ENCODE data around the gene SOS1. TPM values are rescaled to one million over a fixed set of nuclear protein-coding genes. Genes with fewer than 3 reads are reported as not detected.

The SOS1 gene
- total and polyA plus RNA-seq, 2 donors (not counting 3 experiments of a cell fraction or from before 2014, with no cell fraction given) = 22.2 to 32.5 TPM

DNA sequence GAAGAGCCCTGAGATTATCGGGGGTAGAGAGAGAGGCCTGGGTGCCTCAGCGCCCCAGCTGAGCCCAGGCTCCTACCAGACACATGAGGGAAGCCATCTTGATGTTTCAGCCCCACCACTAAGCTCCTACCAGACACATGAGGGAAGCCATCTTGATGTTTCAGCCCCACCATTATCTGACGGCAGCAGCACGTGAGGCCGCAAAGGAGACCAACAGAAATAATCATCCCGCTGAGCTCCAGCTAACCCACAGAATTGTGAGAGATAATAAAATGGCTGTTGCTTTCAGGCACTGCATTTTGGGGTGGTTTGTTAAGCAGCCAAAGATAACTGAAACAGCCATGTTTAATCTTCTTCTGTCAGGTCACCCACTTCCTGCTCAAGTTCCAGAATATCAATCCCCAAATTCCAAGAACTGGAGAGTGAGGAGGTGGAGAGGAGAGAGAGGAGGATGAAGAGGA, 29.3 kb upstream of the SOS1 start:
- no peaks in the 10 kb centered on the region for H3K79me2 ChIP-seq (ENCODE audit: control insufficient read depth, insufficient read depth, low read length)
- no TSS peak for BruUV-seq (replicated peaks)
- no peaks in the 10 kb centered on the region for H4K20me1 ChIP-seq (replicated peaks; ENCODE audit: control insufficient read depth, extremely low read depth, insufficient read depth, low read length)
- no peaks in the 10 kb centered on the region for H3K4me1 ChIP-seq (ENCODE audit: control insufficient read depth, extremely low read depth, insufficient read depth, low read length)
- no peak overlapping the region for H3K9ac ChIP-seq (replicated peaks; ENCODE audit: extremely low read depth, insufficient read depth, low read length)
- no peaks in the 10 kb centered on the region for H3K9me3 ChIP-seq (replicated peaks; ENCODE audit: control insufficient read depth, insufficient read depth, low read length)
- intact Hi-C loops (cut with micrococcal nuclease) = no loop called here
- H3K4me3 ChIP-seq (replicated peaks in 1 of 3; ENCODE audit: insufficient read depth in 1 of 3, low read depth in 1 of 3, low read length in 3 of 3) = no peak overlapping the region
- FAIRE-seq = no peak
- H3K9me1 ChIP-seq (replicated peaks; ENCODE audit: control insufficient read depth, extremely low read depth, insufficient read depth, low read length) = no peaks in the 10 kb centered on the region
- no peak overlapping the region for H3K4me2 ChIP-seq (ENCODE audit: insufficient read depth, low read length)
- DNase-seq (ENCODE audit: low read depth, low spot score) = no peak
- dilution Hi-C loops (cut with MboI; ENCODE audit: extremely low pct_ligation_motif_present, low sequenced_read_pairs) = no loop called here
- POLR2A ChIA-PET = no interaction called here
- H3K27me3 ChIP-seq (ENCODE audit: control insufficient read depth in 2 of 2, insufficient read depth in 2 of 2, low read length in 2 of 2) = no peaks in the 10 kb centered on the region
- TF ChIP-seq EZH2 (IDR thresholded peaks at IDR 0.05; ENCODE audit: borderline replicate concordance, low read depth, low read length, severe bottlenecking) = no peak
- TF ChIP-seq, protein P1, sequence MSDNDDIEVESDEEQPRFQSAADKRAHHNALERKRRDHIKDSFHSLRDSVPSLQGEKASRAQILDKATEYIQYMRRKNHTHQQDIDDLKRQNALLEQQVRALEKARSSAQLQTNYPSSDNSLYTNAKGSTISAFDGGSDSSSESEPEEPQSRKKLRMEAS (IDR thresholded peaks at IDR 0.05; ENCODE audit: insufficient read depth, insufficient read length) = no peak
- CTCF ChIA-PET = interaction anchor here (0.9 kb wide), 1 partner anchor 9 kb away, joined by 3 read pairs; no protein-coding TSS in a partner anchor
- no peaks in the 10 kb centered on the region for H3K36me3 ChIP-seq (ENCODE audit: control insufficient read depth in 2 of 2, extremely low read depth in 1 of 2, insufficient read depth in 2 of 2, low read length in 2 of 2)
- no peak overlapping the region for H3K27ac ChIP-seq (ENCODE audit: insufficient read depth, low read depth, low read length)
- H2AFZ ChIP-seq (ENCODE audit: low read depth, low read length) = no peak overlapping the region

DNA sequence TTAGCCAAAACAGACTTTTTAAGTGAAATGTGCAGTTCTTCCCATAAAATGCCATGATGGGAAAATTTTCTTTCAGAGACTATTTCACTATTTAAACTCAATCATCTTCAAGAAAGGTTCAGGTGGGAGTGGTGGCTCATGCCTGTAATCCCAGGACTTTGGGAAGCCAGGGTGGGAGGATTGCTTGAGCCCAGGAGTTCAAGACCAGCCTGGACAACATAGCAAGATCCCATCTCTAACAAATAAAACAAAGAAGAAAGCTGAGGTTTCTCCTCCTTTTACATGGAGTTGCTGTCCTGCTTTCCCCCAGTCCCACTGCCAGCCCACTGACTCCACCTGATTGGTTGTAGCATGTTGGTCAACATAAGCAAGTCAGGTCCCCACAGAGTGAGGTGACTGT, 25.8 kb upstream of the SOS1 start:
- no TSS peak for BruUV-seq (replicated peaks)
- POLR2A ChIA-PET = no interaction called here

More for the DNA sequence above, 25.8 kb upstream of the SOS1 start:
- TF ChIP-seq GATA2 (IDR thresholded peaks at IDR 0.05; ENCODE audit: insufficient read depth, insufficient read length, low read depth, low read length) (no peak), JUN (IDR thresholded peaks at IDR 0.05; ENCODE audit: borderline replicate concordance, insufficient read depth, insufficient read length, low read depth) (no peak), POLR2AphosphoS5 (IDR thresholded peaks at IDR 0.05; ENCODE audit: insufficient read depth, low read depth, low read length) (no peak), EZH2 (IDR thresholded peaks at IDR 0.05; ENCODE audit: borderline replicate concordance, low read depth, low read length, severe bottlenecking) (no peak), MYC (IDR thresholded peaks at IDR 0.05; ENCODE audit: low read depth, low read length) (no peak), FOS (IDR thresholded peaks at IDR 0.05; ENCODE audit: borderline replicate concordance, insufficient read depth, low read length) (no peak), POLR2A (IDR thresholded peaks at IDR 0.05; ENCODE audit: low read depth, low read length) (no peak)
- TF ChIP-seq, protein P2, sequence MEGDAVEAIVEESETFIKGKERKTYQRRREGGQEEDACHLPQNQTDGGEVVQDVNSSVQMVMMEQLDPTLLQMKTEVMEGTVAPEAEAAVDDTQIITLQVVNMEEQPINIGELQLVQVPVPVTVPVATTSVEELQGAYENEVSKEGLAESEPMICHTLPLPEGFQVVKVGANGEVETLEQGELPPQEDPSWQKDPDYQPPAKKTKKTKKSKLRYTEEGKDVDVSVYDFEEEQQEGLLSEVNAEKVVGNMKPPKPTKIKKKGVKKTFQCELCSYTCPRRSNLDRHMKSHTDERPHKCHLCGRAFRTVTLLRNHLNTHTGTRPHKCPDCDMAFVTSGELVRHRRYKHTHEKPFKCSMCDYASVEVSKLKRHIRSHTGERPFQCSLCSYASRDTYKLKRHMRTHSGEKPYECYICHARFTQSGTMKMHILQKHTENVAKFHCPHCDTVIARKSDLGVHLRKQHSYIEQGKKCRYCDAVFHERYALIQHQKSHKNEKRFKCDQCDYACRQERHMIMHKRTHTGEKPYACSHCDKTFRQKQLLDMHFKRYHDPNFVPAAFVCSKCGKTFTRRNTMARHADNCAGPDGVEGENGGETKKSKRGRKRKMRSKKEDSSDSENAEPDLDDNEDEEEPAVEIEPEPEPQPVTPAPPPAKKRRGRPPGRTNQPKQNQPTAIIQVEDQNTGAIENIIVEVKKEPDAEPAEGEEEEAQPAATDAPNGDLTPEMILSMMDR (IDR thresholded peaks at IDR 0.05; ENCODE audit: extremely low read depth in 1 of 2, insufficient read depth in 1 of 2, low read depth in 1 of 2, low read length in 2 of 2) = no peak
- TF ChIP-seq, protein P1 (IDR thresholded peaks at IDR 0.05; ENCODE audit: insufficient read depth, insufficient read length) = no peak
- no peaks in the 10 kb centered on the region for H3K4me1 ChIP-seq (ENCODE audit: control insufficient read depth, extremely low read depth, insufficient read depth, low read length)
- H3K4me3 ChIP-seq (replicated peaks in 1 of 3; ENCODE audit: insufficient read depth in 1 of 3, low read depth in 1 of 3, low read length in 3 of 3) = no peak overlapping the region
- no peak overlapping the region for H3K4me2 ChIP-seq (ENCODE audit: insufficient read depth, low read length)
- no peak for DNase-seq (ENCODE audit: low read depth, low spot score)
- H3K27ac ChIP-seq (ENCODE audit: insufficient read depth, low read depth, low read length) = no peak overlapping the region
- no peaks in the 10 kb centered on the region for H3K27me3 ChIP-seq (ENCODE audit: control insufficient read depth in 2 of 2, insufficient read depth in 2 of 2, low read length in 2 of 2)
- H4K20me1 ChIP-seq (replicated peaks; ENCODE audit: control insufficient read depth, extremely low read depth, insufficient read depth, low read length) = no peaks in the 10 kb centered on the region
- CTCF ChIA-PET = interaction anchor here (1.2 kb wide), 1 partner anchor 22 kb away, joined by 4 read pairs; no protein-coding TSS in a partner anchor
- no peak for FAIRE-seq
- no peaks in the 10 kb centered on the region for H3K9me1 ChIP-seq (replicated peaks; ENCODE audit: control insufficient read depth, extremely low read depth, insufficient read depth, low read length)
- no peaks in the 10 kb centered on the region for H3K36me3 ChIP-seq (ENCODE audit: control insufficient read depth in 2 of 2, extremely low read depth in 1 of 2, insufficient read depth in 2 of 2, low read length in 2 of 2)
- H3K79me2 ChIP-seq (ENCODE audit: control insufficient read depth, insufficient read depth, low read length) = no peaks in the 10 kb centered on the region
- intact Hi-C loops (cut with micrococcal nuclease) (no loop called here), dilution Hi-C loops (cut with MboI; ENCODE audit: extremely low pct_ligation_motif_present, low sequenced_read_pairs) (no loop called here)
- no peak overlapping the region for H3K9ac ChIP-seq (replicated peaks; ENCODE audit: extremely low read depth, insufficient read depth, low read length)
- H2AFZ ChIP-seq (ENCODE audit: low read depth, low read length) = no peak overlapping the region
- no peaks in the 10 kb centered on the region for H3K9me3 ChIP-seq (replicated peaks; ENCODE audit: control insufficient read depth, insufficient read depth, low read length)
